K562 (cell line): ENCODE results near the gene ASIC1. TPM values are rescaled to one million over a fixed set of nuclear protein-coding genes. Genes with fewer than 3 reads are reported as not detected.

Source experiments
- CBFA2T2 ChIP-seq: fragments of 450-650 bp; conservative IDR thresholded peaks from 2 replicates; pipeline ENCODE4 v1.6.1; 2017; ENCODE audit warnings: mild to moderate bottlenecking
- CHCHD3 ChIP-seq: fragments of 250-450 bp; sonication (Bioruptor Pico); IDR thresholded peaks from 2 replicates; pipeline ENCODE4 v2.1.2; 2022; ENCODE audit warnings: mild to moderate bottlenecking
- E4F1 ChIP-seq: fragments of 250-450 bp; sonication (Bioruptor Pico); IDR thresholded peaks from 2 replicates; pipeline ENCODE4 v1.5.0; 2021; ENCODE audit warnings: mild to moderate bottlenecking, borderline replicate concordance
- GABPA ChIP-seq: fragments of 200-800 bp; sonication (Bioruptor generic); conservative IDR thresholded peaks from 2 replicates; pipeline ENCODE4 v1.6.1; 2016; ENCODE audit warnings: low read depth, missing genetic modification characterization, missing compliant biosample characterization
- GATA2 ChIP-seq: sonication (generic); formaldehyde crosslinking; IDR thresholded peaks from 2 replicates; pipeline ENCODE4 v1.4.0; 2020; ENCODE audit warnings: mild to moderate bottlenecking, missing genetic modification reagents
- HBP1 ChIP-seq: fragments of 450-650 bp; formaldehyde crosslinking; IDR thresholded peaks from 2 replicates; pipeline ENCODE4 v1.4.0; 2022; ENCODE audit warnings: missing genetic modification characterization
- HNRNPUL1 ChIP-seq: fragments of 200-400 bp; formaldehyde crosslinking; IDR thresholded peaks from 2 replicates; pipeline ENCODE4 v1.6.1; 2017; ENCODE audit warnings: low read length
- MIER1 ChIP-seq: fragments of 450-650 bp; IDR thresholded peaks from 2 replicates; pipeline ENCODE4 v1.6.1; 2016; ENCODE audit warnings: antibody characterized with exemption, mild to moderate bottlenecking, low read depth
- NELFE ChIP-seq: IDR thresholded peaks from 2 replicates; pipeline ENCODE4 v1.6.1; 2011; ENCODE audit warnings: mild to moderate bottlenecking; ENCODE audit not compliant: insufficient read depth, insufficient read length
- NKRF ChIP-seq: fragments of 450-650 bp; IDR thresholded peaks from 2 replicates; pipeline ENCODE4 v1.6.1; 2016; ENCODE audit warnings: borderline replicate concordance
- PREB ChIP-seq: sonication (generic); formaldehyde crosslinking; IDR thresholded peaks from 2 replicates; pipeline ENCODE4 v1.8.1; 2023; ENCODE audit warnings: mild to moderate bottlenecking, missing genetic modification reagents
- PTTG1 ChIP-seq: fragments of 450-650 bp; IDR thresholded peaks from 2 replicates; pipeline ENCODE4 v1.6.1; 2016; ENCODE audit warnings: low read depth, mild to moderate bottlenecking, missing genetic modification characterization, missing compliant biosample characterization
- SOX6 ChIP-seq: fragments of 450-650 bp; IDR thresholded peaks from 2 replicates; pipeline ENCODE4 v1.6.1; 2014; ENCODE audit warnings: mild to moderate bottlenecking
- TCF3 ChIP-seq: sonication (generic); formaldehyde crosslinking; IDR thresholded peaks from 2 replicates; pipeline ENCODE4 v1.4.0; 2020; ENCODE audit warnings: mild to moderate bottlenecking, missing genetic modification reagents
- ZFX ChIP-seq: sonication (generic); formaldehyde crosslinking; IDR thresholded peaks from 2 replicates; pipeline ENCODE4 v1.8.0; 2022; ENCODE audit warnings: mild to moderate bottlenecking, missing genetic modification reagents, moderate library complexity
- ZNF143 ChIP-seq: sonication (generic); formaldehyde crosslinking; IDR thresholded peaks from 2 replicates; pipeline ENCODE4 v1.9.0; 2022; ENCODE audit warnings: mild to moderate bottlenecking, missing genetic modification reagents
- ZNF263 ChIP-seq: sonication (generic); formaldehyde crosslinking; IDR thresholded peaks from 2 replicates; pipeline ENCODE4 v1.8.0; 2022; ENCODE audit warnings: mild to moderate bottlenecking, missing genetic modification reagents, borderline replicate concordance
- ZNF75A ChIP-seq: fragments of 450-650 bp; formaldehyde crosslinking; IDR thresholded peaks from 2 replicates; pipeline ENCODE4 v1.4.0; 2020; ENCODE audit warnings: mild to moderate bottlenecking
- polyA plus RNA-seq, 8 experiments: library from polyadenylated mRNA; depleted of rRNA in 4 of 8; stranded (reverse) in 5 of 8; unstranded in 3 of 8; fragments of >200 nt; fragmentation: Nextera tagmentation in 2 of 8; fragmentation: Illumina TruSeq in 1 of 8; extraction: Ambion mirVana in 2 of 8; extraction: Trizol in 1 of 8; gene quantifications; 2 replicates each; pipeline versions ENCODE4 v1.2.1 to v1.2.3, GENCODE V29; 2011 to 2014; ENCODE audit warnings: inconsistent platforms in 1 of 8, missing spikeins in 1 of 8
- total RNA-seq, 7 experiments: library from RNA; depleted of rRNA in 6 of 7; stranded (reverse); fragments of >200 nt in 6 of 7; fragmentation: Illumina TruSeq in 2 of 7; extraction: Trizol in 2 of 7; gene quantifications; 2 replicates each; pipeline versions ENCODE4 v1.2.1 to v1.2.3, GENCODE V29; 2011 to 2021; ENCODE audit warnings: low replicate concordance in 1 of 7
- TF ChIP-seq, protein P1 (sequence below): fragments of 250-450 bp; sonication (Bioruptor Pico); IDR thresholded peaks from 2 replicates; pipeline ENCODE4 v1.8.0; 2022; ENCODE audit warnings: moderate library complexity, mild to moderate bottlenecking, inconsistent platforms

ASIC1 gene
- total and polyA plus RNA-seq, 9 of the 15 experiments (the other 6 are each of a cell fraction or from before 2014, with no cell fraction given) = 0.01 to 1.7 (median 0.45) TPM

- TF ChIP-seq ZNF143 (CRISPR knock-in tag) = no peak
- no peak for TF ChIP-seq PTTG1 (tag)
- TF ChIP-seq PREB (CRISPR knock-in tag) = no peak
- peak; percentile 95 for TF ChIP-seq TCF3 (CRISPR knock-in tag)
- no peak for TF ChIP-seq CHCHD3 (CRISPR knock-in tag)
- TF ChIP-seq, protein P1, sequence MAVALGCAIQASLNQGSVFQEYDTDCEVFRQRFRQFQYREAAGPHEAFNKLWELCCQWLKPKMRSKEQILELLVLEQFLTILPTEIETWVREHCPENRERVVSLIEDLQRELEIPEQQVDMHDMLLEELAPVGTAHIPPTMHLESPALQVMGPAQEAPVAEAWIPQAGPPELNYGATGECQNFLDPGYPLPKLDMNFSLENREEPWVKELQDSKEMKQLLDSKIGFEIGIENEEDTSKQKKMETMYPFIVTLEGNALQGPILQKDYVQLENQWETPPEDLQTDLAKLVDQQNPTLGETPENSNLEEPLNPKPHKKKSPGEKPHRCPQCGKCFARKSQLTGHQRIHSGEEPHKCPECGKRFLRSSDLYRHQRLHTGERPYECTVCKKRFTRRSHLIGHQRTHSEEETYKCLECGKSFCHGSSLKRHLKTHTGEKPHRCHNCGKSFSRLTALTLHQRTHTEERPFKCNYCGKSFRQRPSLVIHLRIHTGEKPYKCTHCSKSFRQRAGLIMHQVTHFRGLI (CRISPR knock-in tag) = peak; percentile 51; the same call in 1 of the 2 replicates
- peak; percentile 46; the same call in 1 of the 2 replicates for TF ChIP-seq ZNF263 (CRISPR knock-in tag)
- TF ChIP-seq GATA2 (CRISPR knock-in tag) = peak; percentile 96
- no peak for TF ChIP-seq NELFE
- TF ChIP-seq HNRNPUL1 = no peak
- no peak for TF ChIP-seq ZNF75A (CRISPR knock-in tag)
- TF ChIP-seq GABPA (tag) = peak; percentile 60
- peak; percentile 99 for TF ChIP-seq CBFA2T2
- TF ChIP-seq SOX6 = peak; percentile 92
- TF ChIP-seq ZFX (CRISPR knock-in tag) = peak; percentile 56
- TF ChIP-seq E4F1 (CRISPR knock-in tag) = no peak
- TF ChIP-seq HBP1 (CRISPR knock-in tag) = no peak
- TF ChIP-seq MIER1 = no peak
- peak; percentile 55; the same call in 1 of the 2 replicates for TF ChIP-seq NKRF
Observed at GRCh38 chr12:50050410-50051098, 6.8 kb upstream of the ASIC1 start (continued).
